ENCODE results near the gene ATP10D. TPM values are rescaled to one million over a fixed set of nuclear protein-coding genes. Genes with fewer than 3 reads are reported as not detected.
"Not testable (repeated sequence)": the region's sequence is repeated elsewhere in the genome, so short reads cannot be mapped to it uniquely, and the experiment has no call there.

ATP10D gene
- total and polyA plus RNA-seq, 12 donors: 3.8 to 70.0 (median 22.6) TPM

DNA sequence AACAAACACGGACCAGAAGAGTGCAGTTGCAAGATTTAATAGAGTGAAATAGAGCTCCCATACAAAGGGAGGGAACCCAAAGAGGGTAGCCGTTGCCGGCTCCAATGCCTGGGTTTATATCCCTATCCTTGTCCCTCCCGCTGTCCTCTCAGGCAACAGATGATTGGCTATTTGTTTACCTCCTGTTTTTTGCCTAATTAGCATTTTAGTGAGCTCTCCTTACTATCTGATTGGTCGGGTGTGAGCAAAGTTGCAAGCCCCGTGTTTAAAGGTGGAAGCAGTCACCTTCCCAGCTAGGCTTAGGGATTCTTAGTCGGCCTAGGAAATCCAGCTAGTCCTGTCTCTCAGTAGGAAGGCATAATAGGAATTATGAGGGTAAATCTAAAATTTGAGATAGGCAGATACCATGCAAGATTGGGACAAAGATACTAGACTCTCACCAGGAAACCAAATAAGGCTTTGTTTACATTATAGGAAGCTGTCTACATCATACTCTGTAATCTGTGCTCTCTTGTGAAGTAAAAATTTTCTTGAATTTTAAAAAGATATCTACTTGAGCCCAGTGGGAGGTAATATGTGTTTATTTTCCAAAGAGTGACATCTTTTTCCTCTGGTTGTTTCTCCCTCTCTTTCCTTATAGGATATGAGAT is 65.9 kb downstream of the ATP10D start:
- H3K36me3 ChIP-seq (replicated peaks in 1 of 2): peaks cover 0 to 13% of the 10 kb centered on the region in 2 donors

DNA sequence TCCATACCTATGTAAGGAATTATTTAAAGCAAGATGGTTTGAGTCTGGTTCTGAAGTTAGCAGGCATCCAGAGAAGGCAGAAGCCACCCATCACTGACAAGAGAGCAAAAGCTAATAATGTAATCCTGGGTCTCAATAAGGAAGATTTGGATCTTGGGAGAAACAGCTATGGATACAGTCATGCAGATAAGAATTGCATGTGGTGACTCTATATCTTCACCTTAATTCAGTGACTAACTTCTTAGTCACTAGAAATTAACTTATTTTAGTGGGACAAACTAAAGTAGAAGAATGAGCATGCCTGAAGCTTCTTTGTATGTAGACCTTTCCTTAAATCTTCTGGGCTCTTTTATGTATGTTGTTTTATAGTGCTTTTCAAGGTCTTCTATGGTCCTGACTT is 66.6 kb downstream of the ATP10D start:
- no peak overlapping the region for H3K4me3 ChIP-seq
- H3K27me3 ChIP-seq: no peaks in the 10 kb centered on the region
- H3K9me3 ChIP-seq (replicated peaks in 1 of 3): no peaks in the 10 kb centered on the region
- TF ChIP-seq, protein P1, sequence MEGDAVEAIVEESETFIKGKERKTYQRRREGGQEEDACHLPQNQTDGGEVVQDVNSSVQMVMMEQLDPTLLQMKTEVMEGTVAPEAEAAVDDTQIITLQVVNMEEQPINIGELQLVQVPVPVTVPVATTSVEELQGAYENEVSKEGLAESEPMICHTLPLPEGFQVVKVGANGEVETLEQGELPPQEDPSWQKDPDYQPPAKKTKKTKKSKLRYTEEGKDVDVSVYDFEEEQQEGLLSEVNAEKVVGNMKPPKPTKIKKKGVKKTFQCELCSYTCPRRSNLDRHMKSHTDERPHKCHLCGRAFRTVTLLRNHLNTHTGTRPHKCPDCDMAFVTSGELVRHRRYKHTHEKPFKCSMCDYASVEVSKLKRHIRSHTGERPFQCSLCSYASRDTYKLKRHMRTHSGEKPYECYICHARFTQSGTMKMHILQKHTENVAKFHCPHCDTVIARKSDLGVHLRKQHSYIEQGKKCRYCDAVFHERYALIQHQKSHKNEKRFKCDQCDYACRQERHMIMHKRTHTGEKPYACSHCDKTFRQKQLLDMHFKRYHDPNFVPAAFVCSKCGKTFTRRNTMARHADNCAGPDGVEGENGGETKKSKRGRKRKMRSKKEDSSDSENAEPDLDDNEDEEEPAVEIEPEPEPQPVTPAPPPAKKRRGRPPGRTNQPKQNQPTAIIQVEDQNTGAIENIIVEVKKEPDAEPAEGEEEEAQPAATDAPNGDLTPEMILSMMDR (IDR thresholded peaks at IDR 0.05): no peak
- no peak for TF ChIP-seq POLR2A (IDR thresholded peaks at IDR 0.05)
- DNase-seq: no peak
- no peaks in the 10 kb centered on the region for H3K4me1 ChIP-seq (replicated peaks in 1 of 2)
- no peak overlapping the region for H3K27ac ChIP-seq
- peaks cover 0 to 7% of the 10 kb centered on the region in 2 donors for H3K36me3 ChIP-seq (replicated peaks in 1 of 2)
- intact Hi-C loops (cut with DNase I): no loop called here

More for the DNA sequence above, 65.9 kb downstream of the ATP10D start:
- TF ChIP-seq POLR2A (IDR thresholded peaks at IDR 0.05): no peak
- TF ChIP-seq, protein P1 (IDR thresholded peaks at IDR 0.05): no peak
- no peaks in the 10 kb centered on the region for H3K9me3 ChIP-seq (replicated peaks in 1 of 3)
- no peaks in the 10 kb centered on the region for H3K4me1 ChIP-seq (replicated peaks in 1 of 2)
- DNase-seq: no peak
- no peak overlapping the region for H3K27ac ChIP-seq
- 93 to 99% (median 95%) methylated on average over 7 of the region's 7 CpGs for WGBS, 4 donors
- intact Hi-C loops (cut with DNase I): no loop called here
- no peaks in the 10 kb centered on the region for H3K27me3 ChIP-seq
- H3K4me3 ChIP-seq: no peak overlapping the region

DNA sequence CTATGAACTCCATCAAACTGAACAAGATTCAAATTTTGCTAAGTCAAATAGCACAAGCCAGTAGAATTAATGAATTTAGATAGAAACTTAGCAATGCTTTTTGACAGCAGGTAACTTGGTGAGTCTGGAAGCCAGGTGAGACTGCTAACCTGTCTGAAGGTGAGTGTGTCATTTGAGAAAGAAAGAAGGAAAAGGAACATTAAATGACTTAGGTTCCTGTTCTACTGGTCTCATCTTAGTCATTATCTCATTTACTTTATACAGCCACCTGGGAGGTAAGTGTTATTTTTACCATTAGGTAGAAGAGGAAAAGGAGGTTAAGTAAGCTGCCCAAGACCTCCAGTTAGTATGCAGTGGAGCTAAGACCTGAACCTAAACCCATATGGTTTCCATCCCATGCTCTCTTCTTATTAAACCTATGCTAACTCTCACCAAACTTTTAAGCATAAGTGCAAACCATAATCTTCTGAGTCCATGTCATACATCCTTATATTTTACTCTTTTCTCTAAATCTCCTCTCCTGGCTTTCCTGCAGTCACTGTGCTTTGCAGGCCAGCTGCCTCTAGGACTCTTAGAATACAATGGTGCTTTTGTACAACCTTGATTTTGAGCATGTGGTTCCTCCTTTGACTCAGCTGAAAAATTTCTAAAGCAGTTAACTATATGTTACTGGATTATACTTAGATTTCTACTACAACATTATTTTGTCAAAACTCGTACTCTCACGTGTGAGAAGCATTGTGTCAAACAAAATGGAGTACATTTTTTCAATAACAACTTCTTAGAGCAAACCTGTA is 68.5 kb downstream of the ATP10D start:
- Histone ChIP-seq H3K27ac (no peak overlapping the region), H3K9me3 (replicated peaks in 1 of 3) (no peaks in the 10 kb centered on the region), H3K27me3 (no peaks in the 10 kb centered on the region), H3K4me3 (no peak overlapping the region), H3K36me3 (replicated peaks in 1 of 2) (no peaks in the 10 kb centered on the region), H3K4me1 (replicated peaks in 1 of 2) (no peaks in the 10 kb centered on the region)
- no peak for TF ChIP-seq POLR2A (IDR thresholded peaks at IDR 0.05)
- TF ChIP-seq, protein P1 (IDR thresholded peaks at IDR 0.05): no peak
- intact Hi-C loops (cut with DNase I): no loop called here
- WGBS, 4 donors: 95 to 96% (median 95%) methylated on average over 2 of the region's 2 CpGs
- no peak for DNase-seq

DNA sequence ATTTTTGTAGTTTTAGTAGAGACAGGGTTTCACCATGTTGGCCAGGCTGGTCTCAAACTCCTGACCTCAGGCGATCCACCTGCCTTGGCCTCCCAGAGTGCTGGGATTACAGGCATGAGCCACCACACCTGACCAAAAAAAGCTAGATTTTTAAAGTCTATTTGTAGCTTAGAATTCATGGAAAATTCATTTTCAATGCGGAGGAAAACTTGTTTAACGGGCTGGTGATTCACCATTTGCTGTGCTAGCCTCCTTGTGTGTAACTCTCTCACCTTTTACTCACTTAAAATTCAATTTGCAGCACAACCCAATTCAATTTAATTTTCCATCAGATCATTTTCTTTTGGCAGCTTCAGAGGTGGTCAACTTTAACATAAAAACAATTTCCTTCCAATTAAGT is 70.8 kb downstream of the ATP10D start:
- H3K27me3 ChIP-seq; DNase-seq; H3K36me3 ChIP-seq (replicated peaks in 1 of 2); H3K27ac ChIP-seq; H3K9me3 ChIP-seq (replicated peaks in 1 of 3); H3K4me1 ChIP-seq (replicated peaks in 1 of 2); H3K4me3 ChIP-seq; intact Hi-C loops (cut with DNase I): not testable (repeated sequence)
- 75 to 91% (median 84%) methylated on average over 3 of the region's 3 CpGs for WGBS, 4 donors
